SU-DHL-6 (cell line): ENCODE measurements around the gene ANAPC2.

Source experiments
- H2AFZ ChIP-seq: fragments of 200-600 bp; sonication (generic); 2 replicates; pipeline ENCODE4 v1.6.1; 2014; ENCODE audit warnings: low read depth, mild to moderate bottlenecking, moderate library complexity, mixed read lengths, antibody characterized with exemption, low read length; ENCODE audit not compliant: severe bottlenecking
- H3F3A ChIP-seq: fragments of 200-600 bp; shearing (Covaris generic); 2 replicates; pipeline ENCODE4 v1.6.0; 2016; ENCODE audit warnings: antibody characterized with exemption, mild to moderate bottlenecking; ENCODE audit not compliant: insufficient read depth
- H3K27ac ChIP-seq: fragments of 200-600 bp; sonication (generic); 2 replicates; pipeline ENCODE4 v1.5.1; 2016; ENCODE audit warnings: low read depth, mild to moderate bottlenecking, low read length, moderate library complexity, mixed read lengths
- H3K27me3 ChIP-seq: fragments of 200-600 bp; sonication (generic), shearing (Covaris generic); 2 replicates; pipeline ENCODE4 v1.6.0; 2014; ENCODE audit warnings: mild to moderate bottlenecking, low read length
- H3K36me3 ChIP-seq: fragments of 200-600 bp; sonication (generic); 2 replicates; pipeline ENCODE4 v1.6.1; 2014; ENCODE audit warnings: mild to moderate bottlenecking, low read length, mixed read lengths
- H3K4me2 ChIP-seq: fragments of 300-600, 200-600 bp; shearing (Covaris generic), sonication (generic); 2 replicates; pipeline ENCODE4 v1.6.0; 2014; ENCODE audit warnings: low read length, low read depth, mild to moderate bottlenecking; ENCODE audit not compliant: poor library complexity, severe bottlenecking
- H3K4me3 ChIP-seq: fragments of 200-600 bp; sonication (generic); 2 replicates; pipeline ENCODE4 v1.5.1; 2014; ENCODE audit warnings: antibody characterized with exemption, low read length, mild to moderate bottlenecking, mixed read lengths; ENCODE audit not compliant: insufficient read depth, poor library complexity, severe bottlenecking
- H3K79me2 ChIP-seq: fragments of 200-600 bp; sonication (generic); 2 replicates; pipeline ENCODE4 v1.6.1; 2014; ENCODE audit warnings: mild to moderate bottlenecking, low read length, moderate library complexity; ENCODE audit not compliant: insufficient read depth
- H3K9ac ChIP-seq: fragments of 200-600 bp; sonication (generic); 2 replicates; pipeline ENCODE4 v1.7.0; 2014; ENCODE audit warnings: mild to moderate bottlenecking, low read length
- H3K9me2 ChIP-seq: fragments of 200-600 bp; sonication (generic); replicated peaks from 2 replicates; pipeline ENCODE4 v1.6.1; 2014; ENCODE audit warnings: low read length; ENCODE audit not compliant: insufficient read depth
- H3K9me3 ChIP-seq: fragments of 200-600 bp; sonication (generic); 2 replicates; pipeline ENCODE4 v1.6.1; 2014; ENCODE audit warnings: low read length, mixed read lengths; ENCODE audit not compliant: insufficient read depth
- H4K20me1 ChIP-seq: fragments of 200-600 bp; sonication (generic); 2 replicates; pipeline ENCODE4 v1.6.1; 2014; ENCODE audit warnings: low read depth, mild to moderate bottlenecking, antibody characterized with exemption, low read length, moderate library complexity, mixed read lengths
- EZH2phosphoT487 ChIP-seq: fragments of 200-600 bp; sonication (generic), shearing (Covaris generic); conservative IDR thresholded peaks from 2 replicates; pipeline ENCODE4 v1.6.1; 2018; ENCODE audit warnings: mild to moderate bottlenecking, antibody characterized with exemption, low read length, moderate library complexity, mixed read lengths
- TF ChIP-seq, protein P1 (sequence below): fragments of 200-600 bp; sonication (generic); IDR thresholded peaks from one replicate; pipeline ENCODE4 v1.5.1; 2017; ENCODE audit warnings: antibody characterized with exemption, mild to moderate bottlenecking, low read length, moderate library complexity; ENCODE audit not compliant: insufficient read depth, poor library complexity, severe bottlenecking

The ANAPC2 gene

DNA sequence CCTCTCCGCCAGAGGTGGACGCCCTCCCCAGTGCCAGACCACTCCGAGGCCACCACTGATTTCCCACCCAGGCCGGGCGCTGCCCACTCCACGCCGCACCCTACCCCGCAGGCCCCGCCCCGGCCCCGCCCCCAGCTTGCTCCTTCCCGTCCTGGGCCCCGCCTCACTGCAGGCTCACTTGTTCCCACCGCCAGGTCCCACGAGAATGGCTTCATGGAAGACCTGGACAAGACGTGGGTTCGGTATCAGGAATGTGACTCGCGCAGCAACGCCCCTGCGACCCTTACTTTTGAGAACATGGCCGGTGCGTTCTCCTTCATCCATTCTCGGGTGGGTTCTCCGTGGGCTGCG is 25.0 kb downstream of the ANAPC2 start:
- Histone ChIP-seq H4K20me1 (no peaks in the 10 kb centered on the region), H3F3A (no peaks in the 10 kb centered on the region), H3K9me3 (no peaks in the 10 kb centered on the region), H3K27ac (no peak overlapping the region), H3K4me3 (no peak overlapping the region), H3K9ac (no peak overlapping the region), H3K4me2 (no peak overlapping the region), H2AFZ (no peak overlapping the region), H3K36me3 (no peaks in the 10 kb centered on the region), H3K27me3 (no peaks in the 10 kb centered on the region), H3K79me2 (no peaks in the 10 kb centered on the region), H3K9me2 (no peaks in the 10 kb centered on the region)
- TF ChIP-seq, protein P1, sequence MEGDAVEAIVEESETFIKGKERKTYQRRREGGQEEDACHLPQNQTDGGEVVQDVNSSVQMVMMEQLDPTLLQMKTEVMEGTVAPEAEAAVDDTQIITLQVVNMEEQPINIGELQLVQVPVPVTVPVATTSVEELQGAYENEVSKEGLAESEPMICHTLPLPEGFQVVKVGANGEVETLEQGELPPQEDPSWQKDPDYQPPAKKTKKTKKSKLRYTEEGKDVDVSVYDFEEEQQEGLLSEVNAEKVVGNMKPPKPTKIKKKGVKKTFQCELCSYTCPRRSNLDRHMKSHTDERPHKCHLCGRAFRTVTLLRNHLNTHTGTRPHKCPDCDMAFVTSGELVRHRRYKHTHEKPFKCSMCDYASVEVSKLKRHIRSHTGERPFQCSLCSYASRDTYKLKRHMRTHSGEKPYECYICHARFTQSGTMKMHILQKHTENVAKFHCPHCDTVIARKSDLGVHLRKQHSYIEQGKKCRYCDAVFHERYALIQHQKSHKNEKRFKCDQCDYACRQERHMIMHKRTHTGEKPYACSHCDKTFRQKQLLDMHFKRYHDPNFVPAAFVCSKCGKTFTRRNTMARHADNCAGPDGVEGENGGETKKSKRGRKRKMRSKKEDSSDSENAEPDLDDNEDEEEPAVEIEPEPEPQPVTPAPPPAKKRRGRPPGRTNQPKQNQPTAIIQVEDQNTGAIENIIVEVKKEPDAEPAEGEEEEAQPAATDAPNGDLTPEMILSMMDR = no peak
- no peak for TF ChIP-seq EZH2phosphoT487

DNA sequence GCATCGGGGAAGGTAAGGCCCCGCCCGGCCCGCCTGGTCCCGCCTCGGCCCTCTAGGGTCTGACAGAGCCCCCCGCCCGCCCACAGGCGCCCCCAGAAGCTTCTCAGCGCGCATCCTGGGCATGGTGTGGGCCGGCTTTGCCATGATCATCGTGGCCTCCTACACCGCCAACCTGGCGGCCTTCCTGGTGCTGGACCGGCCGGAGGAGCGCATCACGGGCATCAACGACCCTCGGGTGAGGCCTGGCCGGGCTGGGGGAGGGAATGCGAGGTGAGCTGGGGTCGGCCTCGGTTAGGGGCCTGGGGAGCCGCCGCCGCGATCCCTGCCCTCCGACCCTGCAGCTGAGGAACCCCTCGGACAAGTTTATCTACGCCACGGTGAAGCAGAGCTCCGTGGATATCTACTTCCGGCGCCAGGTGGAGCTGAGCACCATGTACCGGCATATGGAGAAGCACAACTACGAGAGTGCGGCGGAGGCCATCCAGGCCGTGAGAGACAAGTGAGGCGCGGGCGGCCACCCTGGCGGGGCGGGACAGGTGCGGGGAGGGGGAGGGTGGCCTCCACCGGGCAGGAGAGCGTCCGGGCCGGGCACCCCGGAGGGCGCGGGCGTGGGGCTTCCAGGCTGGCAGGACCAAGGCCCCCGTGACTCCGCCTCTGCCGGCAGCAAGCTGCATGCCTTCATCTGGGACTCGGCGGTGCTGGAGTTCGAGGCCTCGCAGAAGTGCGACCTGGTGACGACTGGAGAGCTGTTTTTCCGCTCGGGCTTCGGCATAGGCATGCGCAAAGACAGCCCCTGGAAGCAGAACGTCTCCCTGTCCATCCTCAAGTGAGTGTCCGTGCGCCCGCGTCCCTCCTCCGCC is 25.6 kb downstream of the ANAPC2 start:
- no peaks in the 10 kb centered on the region for H4K20me1 ChIP-seq
- no peaks in the 10 kb centered on the region for H3K9me3 ChIP-seq
- H3K36me3 ChIP-seq = no peaks in the 10 kb centered on the region
- H3K4me3 ChIP-seq = no peak overlapping the region
- TF ChIP-seq, protein P1 = no peak
- no peak for TF ChIP-seq EZH2phosphoT487
- H3K27ac ChIP-seq = no peak overlapping the region
- H3F3A ChIP-seq = no peaks in the 10 kb centered on the region
- H3K9ac ChIP-seq = no peak overlapping the region
- H3K4me2 ChIP-seq = no peak overlapping the region
- no peak overlapping the region for H2AFZ ChIP-seq
- no peaks in the 10 kb centered on the region for H3K9me2 ChIP-seq
- no peaks in the 10 kb centered on the region for H3K79me2 ChIP-seq
- no peaks in the 10 kb centered on the region for H3K27me3 ChIP-seq

DNA sequence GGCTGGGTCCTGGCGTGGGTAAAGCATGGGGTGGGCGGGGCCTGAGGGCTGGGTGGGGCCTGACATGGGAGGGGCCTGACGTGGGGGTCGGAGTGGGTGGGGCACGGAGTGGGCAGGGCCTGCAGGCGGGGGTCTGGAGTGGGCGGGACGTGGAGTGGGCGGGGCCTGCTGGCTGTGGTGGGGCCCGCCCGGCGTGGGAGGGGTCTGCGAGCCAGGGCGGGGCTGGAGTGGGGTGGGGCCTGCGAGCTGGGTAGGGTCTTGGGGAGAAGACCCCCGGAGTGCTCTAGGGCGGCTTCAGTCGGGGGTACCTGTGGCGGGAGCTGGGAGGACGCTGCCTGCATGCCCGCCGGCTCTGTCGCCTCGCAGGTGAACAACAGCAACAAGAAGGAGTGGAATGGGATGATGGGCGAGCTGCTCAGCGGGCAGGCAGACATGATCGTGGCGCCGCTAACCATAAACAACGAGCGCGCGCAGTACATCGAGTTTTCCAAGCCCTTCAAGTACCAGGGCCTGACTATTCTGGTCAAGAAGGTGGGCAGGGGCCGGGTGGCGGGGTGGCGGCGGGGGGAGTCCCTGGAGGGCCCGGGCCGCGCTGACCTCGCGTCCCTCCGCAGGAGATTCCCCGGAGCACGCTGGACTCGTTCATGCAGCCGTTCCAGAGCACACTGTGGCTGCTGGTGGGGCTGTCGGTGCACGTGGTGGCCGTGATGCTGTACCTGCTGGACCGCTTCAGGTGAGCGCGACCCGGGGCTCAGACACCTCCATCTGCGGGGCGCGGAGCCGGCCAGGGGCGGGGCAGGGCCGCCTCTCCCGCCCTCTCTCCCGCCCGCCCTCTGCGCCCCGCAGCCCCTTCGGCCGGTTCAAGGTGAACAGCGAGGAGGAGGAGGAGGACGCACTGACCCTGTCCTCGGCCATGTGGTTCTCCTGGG is 26.5 kb downstream of the ANAPC2 start:
- no peaks in the 10 kb centered on the region for H3K9me3 ChIP-seq
- H3F3A ChIP-seq = no peaks in the 10 kb centered on the region
- TF ChIP-seq EZH2phosphoT487 = no peak
- TF ChIP-seq, protein P1 = no peak
- H3K9ac ChIP-seq = no peak overlapping the region
- no peak overlapping the region for H3K4me2 ChIP-seq
- no peaks in the 10 kb centered on the region for H3K79me2 ChIP-seq
- H3K27me3 ChIP-seq = no peaks in the 10 kb centered on the region
- no peaks in the 10 kb centered on the region for H3K9me2 ChIP-seq
- H3K4me3 ChIP-seq = no peak overlapping the region
- no peak overlapping the region for H3K27ac ChIP-seq
- no peaks in the 10 kb centered on the region for H3K36me3 ChIP-seq
- H2AFZ ChIP-seq = no peak overlapping the region
- H4K20me1 ChIP-seq = no peaks in the 10 kb centered on the region
